Measurements from ENCODE around the gene ACCS. TPM values are rescaled to one million over a fixed set of nuclear protein-coding genes. Genes with fewer than 3 reads are reported as not detected.

Gene ACCS
- total and polyA plus RNA-seq, 7 donors, result 1.5 to 7.1 (median 3.5) TPM

DNA sequence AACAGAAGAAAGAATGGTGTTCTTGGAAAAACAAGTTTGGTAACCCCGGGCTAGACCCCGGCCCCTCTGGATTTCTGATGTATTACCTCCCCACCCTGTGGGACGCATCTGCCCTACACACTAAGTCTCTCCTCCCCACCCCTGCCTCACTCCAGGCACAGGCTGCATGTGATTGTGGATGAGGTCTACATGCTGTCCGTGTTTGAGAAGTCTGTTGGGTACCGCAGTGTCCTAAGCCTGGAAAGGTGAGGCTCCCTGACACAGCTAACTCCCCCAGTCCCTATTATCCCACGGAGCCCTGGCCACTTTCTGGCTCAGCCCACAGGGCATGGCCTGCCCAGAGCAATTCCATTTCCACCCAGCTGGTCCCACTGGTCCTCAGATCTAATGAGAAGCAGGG lies 13.3 kb downstream of the ACCS start:
- TF ChIP-seq, protein P1, sequence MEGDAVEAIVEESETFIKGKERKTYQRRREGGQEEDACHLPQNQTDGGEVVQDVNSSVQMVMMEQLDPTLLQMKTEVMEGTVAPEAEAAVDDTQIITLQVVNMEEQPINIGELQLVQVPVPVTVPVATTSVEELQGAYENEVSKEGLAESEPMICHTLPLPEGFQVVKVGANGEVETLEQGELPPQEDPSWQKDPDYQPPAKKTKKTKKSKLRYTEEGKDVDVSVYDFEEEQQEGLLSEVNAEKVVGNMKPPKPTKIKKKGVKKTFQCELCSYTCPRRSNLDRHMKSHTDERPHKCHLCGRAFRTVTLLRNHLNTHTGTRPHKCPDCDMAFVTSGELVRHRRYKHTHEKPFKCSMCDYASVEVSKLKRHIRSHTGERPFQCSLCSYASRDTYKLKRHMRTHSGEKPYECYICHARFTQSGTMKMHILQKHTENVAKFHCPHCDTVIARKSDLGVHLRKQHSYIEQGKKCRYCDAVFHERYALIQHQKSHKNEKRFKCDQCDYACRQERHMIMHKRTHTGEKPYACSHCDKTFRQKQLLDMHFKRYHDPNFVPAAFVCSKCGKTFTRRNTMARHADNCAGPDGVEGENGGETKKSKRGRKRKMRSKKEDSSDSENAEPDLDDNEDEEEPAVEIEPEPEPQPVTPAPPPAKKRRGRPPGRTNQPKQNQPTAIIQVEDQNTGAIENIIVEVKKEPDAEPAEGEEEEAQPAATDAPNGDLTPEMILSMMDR (IDR thresholded peaks at IDR 0.05), result no peak
- ATAC-seq (no peak), DNase-seq (no peak)
- H3K27ac ChIP-seq, result no peak overlapping the region
- no peak overlapping the region for H3K4me3 ChIP-seq
- no peaks in the 10 kb centered on the region for H3K9me3 ChIP-seq
- WGBS, 3 donors, result 86 to 92% (median 91%) methylated on average over 6 of the region's 6 CpGs
- intact Hi-C loops (cut with DNase I), result no loop called here
- no peaks in the 10 kb centered on the region for H3K4me1 ChIP-seq
- H3K36me3 ChIP-seq (ENCODE audit: insufficient read depth in 1 of 2, low read depth in 1 of 2), result peaks cover 0 to 62% of the 10 kb centered on the region in 2 donors
- no peaks in the 10 kb centered on the region for H3K27me3 ChIP-seq (ENCODE audit: insufficient read depth in 3 of 3, low read length in 2 of 3)

DNA sequence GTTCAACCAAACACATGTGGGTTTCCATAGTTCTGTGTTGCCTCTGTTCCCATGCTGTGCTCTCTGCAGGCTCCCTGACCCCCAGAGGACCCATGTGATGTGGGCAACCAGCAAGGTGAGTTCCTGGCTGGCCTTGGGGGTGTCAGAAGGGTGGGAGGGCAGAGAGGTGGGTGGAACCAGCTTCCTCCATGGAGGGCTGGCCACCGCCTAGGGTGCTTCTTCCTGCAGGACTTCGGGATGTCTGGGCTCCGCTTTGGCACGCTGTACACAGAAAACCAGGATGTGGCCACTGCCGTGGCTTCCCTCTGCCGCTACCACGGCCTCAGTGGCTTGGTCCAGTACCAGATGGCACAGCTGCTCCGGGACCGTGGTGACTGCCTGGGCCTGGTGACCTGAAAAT lies 14.9 kb downstream of the ACCS start:
- Histone ChIP-seq H3K4me1 (no peaks in the 10 kb centered on the region), H3K9me3 (no peaks in the 10 kb centered on the region), H3K4me3 (no peak overlapping the region), H3K36me3 (ENCODE audit: insufficient read depth in 1 of 2, low read depth in 1 of 2) (peaks cover 0 to 48% of the 10 kb centered on the region in 2 donors), H3K27me3 (ENCODE audit: insufficient read depth in 3 of 3, low read length in 2 of 3) (no peaks in the 10 kb centered on the region), H3K27ac (no peak overlapping the region)
- DNase-seq (no peak), ATAC-seq (no peak)
- intact Hi-C loops (cut with DNase I), result no loop called here
- TF ChIP-seq, protein P1 (IDR thresholded peaks at IDR 0.05), result no peak
- 92 to 95% (median 92%) methylated on average over 9 of the region's 9 CpGs for WGBS, 3 donors

DNA sequence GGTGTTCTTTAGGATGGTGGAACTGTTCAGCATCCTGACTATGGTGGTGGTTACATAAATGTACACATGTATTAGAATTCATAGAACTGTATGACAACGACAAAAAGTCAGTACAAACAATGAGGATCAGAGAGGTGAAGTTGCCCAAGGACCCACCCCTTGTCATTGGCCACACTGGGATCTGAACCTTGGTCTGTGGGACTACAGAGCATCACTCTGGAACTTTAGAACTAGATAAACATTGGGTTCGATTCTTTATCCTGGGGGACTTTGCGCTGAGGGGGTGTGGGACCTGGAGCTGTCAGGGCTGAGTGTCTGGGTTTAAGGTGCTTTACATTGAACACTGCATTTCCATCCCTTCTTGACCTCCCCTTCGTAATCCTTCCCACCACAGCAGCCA lies 16.6 kb downstream of the ACCS start:
- TF ChIP-seq, protein P1 (IDR thresholded peaks at IDR 0.05), result no peak
- ATAC-seq, result no peak
- Histone ChIP-seq H3K9me3 (no peaks in the 10 kb centered on the region), H3K27ac (no peak overlapping the region), H3K27me3 (ENCODE audit: insufficient read depth in 3 of 3, low read length in 2 of 3) (no peaks in the 10 kb centered on the region), H3K4me3 (no peak overlapping the region), H3K36me3 (ENCODE audit: insufficient read depth in 1 of 2, low read depth in 1 of 2) (peaks cover 0 to 42% of the 10 kb centered on the region in 2 donors), H3K4me1 (no peaks in the 10 kb centered on the region)
- no peak for DNase-seq
- WGBS, 3 donors, result 92 to 96% (median 93%) methylated on average over 4 of the region's 4 CpGs
- intact Hi-C loops (cut with DNase I), result no loop called here

DNA sequence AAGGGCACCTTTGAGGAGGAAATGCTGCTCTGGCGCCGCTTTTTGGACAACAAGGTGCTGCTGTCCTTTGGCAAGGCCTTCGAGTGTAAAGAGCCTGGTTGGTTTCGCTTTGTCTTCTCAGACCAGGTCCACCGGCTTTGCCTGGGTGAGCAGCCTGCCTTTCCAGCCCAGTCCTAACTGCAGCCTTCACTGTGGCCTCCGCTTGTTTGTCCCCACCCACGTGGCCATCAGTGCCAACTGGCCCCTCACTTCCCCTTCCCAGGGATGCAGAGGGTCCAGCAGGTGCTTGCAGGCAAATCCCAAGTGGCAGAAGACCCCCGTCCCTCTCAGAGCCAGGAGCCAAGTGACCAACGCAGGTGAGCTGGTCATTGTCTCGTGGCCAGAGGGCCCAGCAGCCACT lies 17.4 kb downstream of the ACCS start:
- ATAC-seq, result no peak
- H3K36me3 ChIP-seq (ENCODE audit: insufficient read depth in 1 of 2, low read depth in 1 of 2), result peaks cover 0 to 37% of the 10 kb centered on the region in 2 donors
- DNase-seq, result no peak
- TF ChIP-seq, protein P1 (IDR thresholded peaks at IDR 0.05), result no peak
- no peaks in the 10 kb centered on the region for H3K4me1 ChIP-seq
- no peaks in the 10 kb centered on the region for H3K9me3 ChIP-seq
- no peak overlapping the region for H3K4me3 ChIP-seq
- H3K27ac ChIP-seq, result no peak overlapping the region
- no peaks in the 10 kb centered on the region for H3K27me3 ChIP-seq (ENCODE audit: insufficient read depth in 3 of 3, low read length in 2 of 3)
- WGBS, 3 donors, result 91 to 95% (median 93%) methylated on average over 10 of the region's 10 CpGs
- intact Hi-C loops (cut with DNase I), result no loop called here

DNA sequence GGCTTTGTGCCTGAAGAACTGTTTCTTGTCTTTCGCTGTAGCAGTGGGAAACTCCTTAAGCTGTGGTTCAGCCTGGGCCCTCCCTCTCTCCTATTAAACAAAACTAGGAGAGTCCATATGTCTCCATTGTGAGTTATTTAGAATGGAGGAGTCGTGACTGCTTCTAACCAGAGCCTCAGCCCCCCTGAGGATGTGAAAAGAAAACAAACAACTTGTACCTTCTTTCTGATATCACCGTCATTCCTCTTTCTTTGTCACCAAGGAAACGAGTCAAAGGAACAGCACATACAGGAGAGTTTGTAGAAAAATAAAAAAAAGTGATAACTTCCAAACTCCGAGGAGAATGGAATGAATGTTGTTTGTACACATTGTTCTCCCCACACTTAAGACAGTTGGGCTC lies 17.8 kb downstream of the ACCS start:
- WGBS, 3 donors, result 83 to 91% (median 85%) methylated on average over 5 of the region's 5 CpGs
- H3K36me3 ChIP-seq (ENCODE audit: insufficient read depth in 1 of 2, low read depth in 1 of 2), result peaks cover 0 to 34% of the 10 kb centered on the region in 2 donors
- TF ChIP-seq, protein P1 (IDR thresholded peaks at IDR 0.05), result no peak

More for the DNA sequence above, 17.8 kb downstream of the ACCS start:
- Histone ChIP-seq H3K4me3 (no peak overlapping the region), H3K27ac (no peak overlapping the region), H3K27me3 (ENCODE audit: insufficient read depth in 3 of 3, low read length in 2 of 3) (no peaks in the 10 kb centered on the region), H3K9me3 (no peaks in the 10 kb centered on the region), H3K4me1 (no peaks in the 10 kb centered on the region)
- DNase-seq (no peak), ATAC-seq (no peak)
- intact Hi-C loops (cut with DNase I), result no loop called here
